Lung (tissue), 12 donors: ENCODE data around the gene BEAN1. TPM values are rescaled to one million over a fixed set of nuclear protein-coding genes. Genes with fewer than 3 reads are reported as not detected.

Experiments
- ATAC-seq: fragments of 200-7000 bp; cut with Tn5 transposase; one replicate; pipeline ENCODE4 v1.9.1; 2020; ENCODE audit warnings: moderate number of reproducible peaks; ENCODE audit not compliant: insufficient read depth, low FRiP score
- DNase-seq, 3 donors: peaks; one replicate each; pipeline ENCODE4 v3.0.0-alpha.2; 2013 to 2017
- H3K27ac ChIP-seq, 2 donors: one replicate each; pipeline ENCODE4 v1.5.1; 2013; ENCODE audit warnings: mild to moderate bottlenecking in 2 of 2, moderate library complexity in 2 of 2, control low read depth in 1 of 2, inconsistent platforms in 1 of 2, low read depth in 1 of 2, low read length in 1 of 2
- H3K27me3 ChIP-seq, 3 donors: one replicate each; pipeline ENCODE4 v1.5.1; 2013; ENCODE audit warnings: low read length in 2 of 3; ENCODE audit not compliant: control insufficient read depth in 3 of 3, insufficient read depth in 3 of 3
- H3K36me3 ChIP-seq, 4 donors: one replicate each; pipeline ENCODE4 v1.5.1; 2013; ENCODE audit warnings: low read length in 4 of 4, mild to moderate bottlenecking in 1 of 4, moderate library complexity in 1 of 4; ENCODE audit not compliant: control insufficient read depth in 4 of 4, insufficient read depth in 4 of 4
- H3K4me1 ChIP-seq, 5 donors: one replicate each; pipeline ENCODE4 v1.5.1; 2013; ENCODE audit warnings: low read length in 5 of 5, mild to moderate bottlenecking in 2 of 5, moderate library complexity in 1 of 5; ENCODE audit not compliant: control insufficient read depth in 5 of 5, insufficient read depth in 5 of 5
- H3K4me3 ChIP-seq: one replicate; pipeline ENCODE4 v1.5.1; 2013; ENCODE audit warnings: mild to moderate bottlenecking, control low read depth, moderate library complexity
- H3K9ac ChIP-seq, 2 donors: one replicate each; pipeline ENCODE4 v1.5.1; 2013; ENCODE audit warnings: low read length in 2 of 2, control low read depth in 1 of 2; ENCODE audit not compliant: insufficient read depth in 1 of 2
- H3K9me3 ChIP-seq, 4 donors: one replicate each; pipeline ENCODE4 v1.5.1; 2013; ENCODE audit warnings: low read length in 3 of 4, mild to moderate bottlenecking in 1 of 4, moderate library complexity in 1 of 4; ENCODE audit not compliant: control insufficient read depth in 4 of 4, insufficient read depth in 3 of 4
- CTCF ChIP-seq: IDR thresholded peaks from 2 replicates; pipeline ENCODE4 v1.5.1; 2012; ENCODE audit warnings: mild to moderate bottlenecking; ENCODE audit errors: control extremely low read depth, extremely low read depth
- WGBS, 2 donors: extraction: QIAGEN DNeasy Blood & Tissue Kit; methylation state at CpG; one replicate each; pipeline ENCODE4 v1.1.7; 2013; 5-methylcytosine and 5-hydroxymethylcytosine counted together
- polyA plus RNA-seq, 2 donors: library from polyadenylated mRNA; stranded (reverse); fragments of 200-250 nt; gene quantifications; one replicate each; pipeline ENCODE4 v1.2.1, GENCODE V29; 2013
- total RNA-seq, 2 donors: library from RNA; depleted of rRNA in 1 of 2; stranded (reverse); fragments of >200 nt in 1 of 2; gene quantifications; one replicate each; pipeline ENCODE4 v1.2.1, GENCODE V29; 2014 to 2021
- donor health status: control.
- donor health status: control.
- donor health status: Bipolar disorder and iron deficiency.
- donor health status: healthy.
- donor health status: DM: yes; HTN: yes; CAD: no.

The BEAN1 gene
- total and polyA plus RNA-seq, 4 donors: 0.16 to 3.2 (median 0.25) TPM

DNA sequence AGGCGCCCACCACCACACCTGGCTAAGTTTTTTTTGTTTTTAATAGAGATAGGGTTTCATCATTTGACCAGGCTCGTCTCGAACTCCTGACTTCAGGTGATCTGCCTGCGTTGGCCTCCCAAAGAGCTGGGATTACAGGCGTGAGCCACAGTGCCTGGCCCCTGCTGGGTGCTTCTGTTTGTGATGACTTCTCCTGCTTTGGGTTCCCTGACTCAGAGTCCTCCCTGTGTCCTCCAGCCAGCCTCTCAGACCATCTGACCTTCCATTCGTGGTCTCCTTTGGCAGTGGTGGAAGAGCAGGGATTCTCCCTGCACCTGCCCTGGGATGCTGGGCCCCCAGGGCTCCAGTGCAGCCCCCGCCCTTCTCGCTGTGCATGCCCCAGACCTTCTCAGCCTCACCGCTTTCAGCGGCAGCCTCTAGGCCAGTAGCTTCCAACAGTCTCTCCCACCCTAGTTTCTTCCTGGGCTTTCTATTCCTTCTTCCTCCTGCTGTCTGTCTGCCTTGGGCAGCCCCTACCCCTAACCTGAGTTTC is 13.2 kb downstream of the BEAN1 start:
- Histone ChIP-seq H3K9me3 (no peaks in the 10 kb centered on the region), H3K9ac (no peak overlapping the region), H3K27me3 (no peaks in the 10 kb centered on the region), H3K4me1 (no peaks in the 10 kb centered on the region), H3K27ac (no peak overlapping the region), H3K4me3 (no peak overlapping the region), H3K36me3 (no peaks in the 10 kb centered on the region)
- ATAC-seq (no peak), DNase-seq (no peak)
- WGBS, 2 donors: 89 to 95% methylated on average over 10 of the region's 10 CpGs
- TF ChIP-seq CTCF: no peak

- H3K9ac ChIP-seq: no peak overlapping the region
- H3K27ac ChIP-seq: no peak overlapping the region
- no peaks in the 10 kb centered on the region for H3K36me3 ChIP-seq
- no peak overlapping the region for H3K4me3 ChIP-seq
- H3K27me3 ChIP-seq: no peaks in the 10 kb centered on the region
- H3K4me1 ChIP-seq: no peaks in the 10 kb centered on the region
- TF ChIP-seq CTCF: no peak
- ATAC-seq (no peak), DNase-seq (no peak)
- WGBS, 2 donors: 94 to 96% methylated on average over 11 of the region's 11 CpGs
- no peaks in the 10 kb centered on the region for H3K9me3 ChIP-seq
Observed at GRCh38 chr16:66440970-66441369, 13.9 kb downstream of the BEAN1 start.

DNA sequence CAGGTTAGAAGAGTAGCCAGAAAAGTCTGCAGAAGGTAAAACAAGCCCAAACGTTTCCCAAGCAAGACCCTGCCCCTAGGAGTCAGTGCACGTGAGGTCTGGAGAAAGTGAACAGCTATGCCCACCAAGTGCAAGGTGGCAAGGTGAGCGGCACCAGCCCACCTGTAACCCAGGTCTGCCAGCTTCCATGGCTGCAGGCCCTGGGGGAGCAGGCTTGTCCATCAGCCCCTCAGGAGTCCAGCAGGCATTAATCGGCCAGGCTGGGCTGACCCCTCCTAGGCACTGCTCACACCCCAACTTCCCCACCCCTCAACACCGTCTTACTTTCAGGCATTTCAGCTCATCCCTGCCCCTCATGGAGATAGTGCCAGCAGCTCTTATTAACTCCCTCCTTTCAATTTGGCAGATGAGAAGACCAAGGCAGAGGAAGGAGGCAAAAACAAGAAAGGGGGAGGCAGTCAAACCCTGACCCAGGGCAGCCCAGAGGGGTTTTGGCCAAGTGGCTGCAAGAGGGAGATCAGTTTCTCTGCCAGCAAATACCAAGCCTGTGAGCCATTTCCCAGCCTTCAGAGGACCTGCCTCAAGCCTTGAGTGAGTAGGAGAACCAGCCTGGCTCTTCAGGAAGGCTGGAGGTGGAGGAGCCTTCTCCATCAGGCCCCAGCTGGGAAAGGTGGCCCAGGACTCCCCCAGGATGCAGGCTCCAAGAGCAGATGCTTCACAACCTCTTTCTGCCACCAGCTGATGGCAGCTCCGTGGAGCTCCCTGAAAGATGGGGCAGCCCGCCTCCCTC is 14.7 kb downstream of the BEAN1 start:
- ATAC-seq (no peak), DNase-seq (no peak)
- no peak for TF ChIP-seq CTCF
- H3K9ac ChIP-seq: no peak overlapping the region
- H3K4me1 ChIP-seq: no peaks in the 10 kb centered on the region
- H3K36me3 ChIP-seq: no peaks in the 10 kb centered on the region
- no peak overlapping the region for H3K27ac ChIP-seq
- 85 to 93% methylated on average over 7 of the region's 7 CpGs for WGBS, 2 donors
- no peaks in the 10 kb centered on the region for H3K27me3 ChIP-seq
- H3K4me3 ChIP-seq: no peak overlapping the region
- no peaks in the 10 kb centered on the region for H3K9me3 ChIP-seq
